ENCODE results near the gene RPL10.
"Not testable (repeated sequence)": the region's sequence is repeated elsewhere in the genome, so short reads cannot be mapped to it uniquely, and the experiment has no call there.

Gene RPL10

GRCh38 chrX:154389812-154390747, 8.1 kb upstream of the RPL10 start:
- not testable (repeated sequence) for H3K27me3 ChIP-seq (ENCODE audit: control insufficient read depth, insufficient read depth, low read length); H3K9ac ChIP-seq (ENCODE audit: low read length); H3K36me3 ChIP-seq (ENCODE audit: control insufficient read depth, insufficient read depth, low read length); H3K4me1 ChIP-seq (ENCODE audit: control insufficient read depth, insufficient read depth, low read length); H3K9me3 ChIP-seq (ENCODE audit: control insufficient read depth, insufficient read depth, low read depth, low read length); H3K27ac ChIP-seq (ENCODE audit: low read depth, low read length)
- H3K4me3 ChIP-seq (ENCODE audit: low read depth, low read length) = 0 out of 2 replicates have a peak overlapping the region, but pooled peaks have one; percentile 35

GRCh38 chrX:154396363-154396762, 1.8 kb upstream of the RPL10 start:
- not testable (repeated sequence) for H3K4me3 ChIP-seq (ENCODE audit: low read depth, low read length); H3K27ac ChIP-seq (ENCODE audit: low read depth, low read length); H3K27me3 ChIP-seq (ENCODE audit: control insufficient read depth, insufficient read depth, low read length); H3K4me1 ChIP-seq (ENCODE audit: control insufficient read depth, insufficient read depth, low read length); H3K9me3 ChIP-seq (ENCODE audit: control insufficient read depth, insufficient read depth, low read depth, low read length); H3K9ac ChIP-seq (ENCODE audit: low read length)
- H3K36me3 ChIP-seq (ENCODE audit: control insufficient read depth, insufficient read depth, low read length) = peaks cover 26% of the 10 kb centered on the region

GRCh38 chrX:154396973-154397887, 947 bp upstream of the RPL10 start:
- peak overlapping the region; percentile 89 for H3K27ac ChIP-seq (ENCODE audit: low read depth, low read length)
- H3K9ac ChIP-seq (ENCODE audit: low read length) = peak overlapping the region; percentile 99
- no peaks in the 10 kb centered on the region for H3K27me3 ChIP-seq (ENCODE audit: control insufficient read depth, insufficient read depth, low read length)
- no peaks in the 10 kb centered on the region for H3K4me1 ChIP-seq (ENCODE audit: control insufficient read depth, insufficient read depth, low read length)
- H3K4me3 ChIP-seq (ENCODE audit: low read depth, low read length) = peak overlapping the region; percentile 67
- H3K9me3 ChIP-seq (ENCODE audit: control insufficient read depth, insufficient read depth, low read depth, low read length) = no peaks in the 10 kb centered on the region; the same call in 1 of the 2 replicates
- H3K36me3 ChIP-seq (ENCODE audit: control insufficient read depth, insufficient read depth, low read length) = peaks cover 27% of the 10 kb centered on the region

- peaks cover 6% of the 10 kb centered on the region; the same call in 1 of the 2 replicates for H3K9me3 ChIP-seq (ENCODE audit: control insufficient read depth, insufficient read depth, low read depth, low read length)
- H3K9ac ChIP-seq (ENCODE audit: low read length) = peak overlapping the region; percentile 99
- peak overlapping the region; percentile 84 for H3K4me3 ChIP-seq (ENCODE audit: low read depth, low read length)
- H3K27me3 ChIP-seq (ENCODE audit: control insufficient read depth, insufficient read depth, low read length) = no peaks in the 10 kb centered on the region
- H3K4me1 ChIP-seq (ENCODE audit: control insufficient read depth, insufficient read depth, low read length) = no peaks in the 10 kb centered on the region
- peaks cover 27% of the 10 kb centered on the region for H3K36me3 ChIP-seq (ENCODE audit: control insufficient read depth, insufficient read depth, low read length)
- peak overlapping the region; percentile 85 for H3K27ac ChIP-seq (ENCODE audit: low read depth, low read length)
These were observed 720 bp downstream of the RPL10 start for GRCh38 chrX:154398668-154399526.

GRCh38 chrX:154399527-154400368, 1.6 kb downstream of the RPL10 start:
- no peak overlapping the region for H3K27ac ChIP-seq (ENCODE audit: low read depth, low read length)
- H3K27me3 ChIP-seq (ENCODE audit: control insufficient read depth, insufficient read depth, low read length) = no peaks in the 10 kb centered on the region
- H3K9me3 ChIP-seq (ENCODE audit: control insufficient read depth, insufficient read depth, low read depth, low read length) = peaks cover 7% of the 10 kb centered on the region; the same call in 1 of the 2 replicates
- peak overlapping the region; percentile 99 for H3K9ac ChIP-seq (ENCODE audit: low read length)
- H3K4me3 ChIP-seq (ENCODE audit: low read depth, low read length) = peak overlapping the region; percentile 84
- peaks cover 27% of the 10 kb centered on the region for H3K36me3 ChIP-seq (ENCODE audit: control insufficient read depth, insufficient read depth, low read length)
- H3K4me1 ChIP-seq (ENCODE audit: control insufficient read depth, insufficient read depth, low read length) = no peaks in the 10 kb centered on the region

GRCh38 chrX:154400369-154400817, 2.2 kb downstream of the RPL10 start:
- not testable (repeated sequence) for H3K27ac ChIP-seq (ENCODE audit: low read depth, low read length); H3K4me3 ChIP-seq (ENCODE audit: low read depth, low read length); H3K9me3 ChIP-seq (ENCODE audit: control insufficient read depth, insufficient read depth, low read depth, low read length); H3K4me1 ChIP-seq (ENCODE audit: control insufficient read depth, insufficient read depth, low read length); H3K27me3 ChIP-seq (ENCODE audit: control insufficient read depth, insufficient read depth, low read length); H3K9ac ChIP-seq (ENCODE audit: low read length)
- H3K36me3 ChIP-seq (ENCODE audit: control insufficient read depth, insufficient read depth, low read length) = peaks cover 27% of the 10 kb centered on the region

- H3K4me1 ChIP-seq (ENCODE audit: control insufficient read depth, insufficient read depth, low read length) = no peaks in the 10 kb centered on the region
- no peak overlapping the region for H3K9ac ChIP-seq (ENCODE audit: low read length)
- H3K9me3 ChIP-seq (ENCODE audit: control insufficient read depth, insufficient read depth, low read depth, low read length) = peaks cover 10% of the 10 kb centered on the region; the same call in 1 of the 2 replicates
- peaks cover 27% of the 10 kb centered on the region for H3K36me3 ChIP-seq (ENCODE audit: control insufficient read depth, insufficient read depth, low read length)
- H3K27me3 ChIP-seq (ENCODE audit: control insufficient read depth, insufficient read depth, low read length) = no peaks in the 10 kb centered on the region
- no peak overlapping the region for H3K4me3 ChIP-seq (ENCODE audit: low read depth, low read length)
- H3K27ac ChIP-seq (ENCODE audit: low read depth, low read length) = no peak overlapping the region
These were observed 3.0 kb downstream of the RPL10 start for GRCh38 chrX:154401045-154401799.

GRCh38 chrX:154401918-154402621, 3.9 kb downstream of the RPL10 start:
- H3K27ac ChIP-seq (ENCODE audit: low read depth, low read length) = no peak overlapping the region

GRCh38 chrX:154402622-154403127, 4.5 kb downstream of the RPL10 start:
- no peak overlapping the region for H3K27ac ChIP-seq (ENCODE audit: low read depth, low read length)
- H3K9me3 ChIP-seq (ENCODE audit: control insufficient read depth, insufficient read depth, low read depth, low read length) = peaks cover 10% of the 10 kb centered on the region; the same call in 1 of the 2 replicates
- no peak overlapping the region for H3K4me3 ChIP-seq (ENCODE audit: low read depth, low read length)
- no peaks in the 10 kb centered on the region for H3K4me1 ChIP-seq (ENCODE audit: control insufficient read depth, insufficient read depth, low read length)
- no peak overlapping the region for H3K9ac ChIP-seq (ENCODE audit: low read length)
- no peaks in the 10 kb centered on the region for H3K27me3 ChIP-seq (ENCODE audit: control insufficient read depth, insufficient read depth, low read length)
- H3K36me3 ChIP-seq (ENCODE audit: control insufficient read depth, insufficient read depth, low read length) = peaks cover 27% of the 10 kb centered on the region

More at GRCh38 chrX:154401918-154402621, 3.9 kb downstream of the RPL10 start:
- no peak overlapping the region for H3K9ac ChIP-seq (ENCODE audit: low read length)
- H3K4me1 ChIP-seq (ENCODE audit: control insufficient read depth, insufficient read depth, low read length) = no peaks in the 10 kb centered on the region
- no peak overlapping the region for H3K4me3 ChIP-seq (ENCODE audit: low read depth, low read length)
- H3K27me3 ChIP-seq (ENCODE audit: control insufficient read depth, insufficient read depth, low read length) = no peaks in the 10 kb centered on the region
- H3K36me3 ChIP-seq (ENCODE audit: control insufficient read depth, insufficient read depth, low read length) = peaks cover 27% of the 10 kb centered on the region
- H3K9me3 ChIP-seq (ENCODE audit: control insufficient read depth, insufficient read depth, low read depth, low read length) = peaks cover 10% of the 10 kb centered on the region; the same call in 1 of the 2 replicates
